B cell (primary cell): Measurements from ENCODE around the gene CTNNBL1. TPM values are rescaled to one million over a fixed set of nuclear protein-coding genes. Genes with fewer than 3 reads are reported as not detected.

Experiments
- ATAC-seq: fragments of 200-7000 bp; cut with Tn5 transposase; one replicate; pipeline ENCODE4 v1.10.0; 2021; ENCODE audit warnings: low read depth, mild to moderate bottlenecking, moderate number of reproducible peaks, moderate library complexity
- CTCF ChIA-PET: fragments of 350-600 bp; sonication (Branson Sonifier 250); formaldehyde crosslinking; loops from one replicate; lab custom pipeline; 2021; ENCODE audit warnings: antibody characterized with exemption, inconsistent platforms; lab: Charles Lee
- POLR2A ChIA-PET: fragments of 350-600 bp; sonication (Branson Sonifier 250); formaldehyde crosslinking; loops from one replicate; lab custom pipeline; 2021; ENCODE audit warnings: antibody characterized with exemption; lab: Charles Lee
- DNase-seq: peaks from one replicate; pipeline ENCODE4 v3.0.0; 2013
- H2AFZ ChIP-seq: 2 replicates; pipeline ENCODE4 v1.6.1; 2012; ENCODE audit warnings: mild to moderate bottlenecking, low read depth, low read length; ENCODE audit not compliant: insufficient read depth, poor library complexity, severe bottlenecking
- H3K27ac ChIP-seq, 2 donors: 1 replicate in 1 of 2; 2 replicates in 1 of 2; pipeline ENCODE4 v1.5.1; 2012 to 2013; ENCODE audit warnings: low read length in 2 of 2, mild to moderate bottlenecking in 2 of 2, moderate library complexity in 1 of 2
- H3K27me3 ChIP-seq, 4 experiments: fragments of 200-600 bp in 1 of 4; sonication (generic) in 1 of 4; replicated peaks in 1 of 4; 1 replicate in 2 of 4; 2 replicates in 2 of 4; pipeline versions ENCODE4 v1.6.1 to v1.7.0; 2013 to 2016; ENCODE audit warnings: low read length in 3 of 4, mild to moderate bottlenecking in 2 of 4, mixed read lengths in 1 of 4, moderate library complexity in 1 of 4; ENCODE audit not compliant: insufficient read depth in 4 of 4, control insufficient read depth in 3 of 4; ENCODE audit errors: control extremely low read depth in 1 of 4
- H3K36me3 ChIP-seq, 2 experiments: replicated peaks in 1 of 2; 1 replicate in 1 of 2; 2 replicates in 1 of 2; pipeline versions ENCODE4 v1.6.1 to v1.7.1; 2013; ENCODE audit warnings: low read length in 1 of 2; ENCODE audit not compliant: insufficient read depth in 2 of 2, control insufficient read depth in 1 of 2; ENCODE audit errors: control extremely low read depth in 1 of 2, extremely low read depth in 1 of 2
- H3K4me1 ChIP-seq, 2 donors: fragments of 200-600 bp in 1 of 2; sonication (generic) in 1 of 2; 1 replicate in 1 of 2; 2 replicates in 1 of 2; pipeline versions ENCODE4 v1.5.1 to v1.6.1; 2013 to 2017; ENCODE audit warnings: low read length in 2 of 2; ENCODE audit not compliant: control insufficient read depth in 2 of 2, insufficient read depth in 2 of 2
- H3K4me2 ChIP-seq: replicated peaks from 2 replicates; pipeline ENCODE3; 2012; ENCODE audit warnings: mild to moderate bottlenecking, low read depth, low read length; ENCODE audit not compliant: poor library complexity, severe bottlenecking
- H3K4me3 ChIP-seq, 5 experiments: fragments of 200-600 bp in 1 of 5; sonication (generic) in 1 of 5; 1 replicate in 3 of 5; 2 replicates in 2 of 5; pipeline versions ENCODE4 v1.5.1 to v1.7.0; 2011 to 2016; ENCODE audit warnings: low read length in 4 of 5, mild to moderate bottlenecking in 4 of 5, low read depth in 2 of 5, control low read depth in 1 of 5, moderate library complexity in 1 of 5; ENCODE audit not compliant: insufficient read depth in 1 of 5; ENCODE audit errors: control extremely low read depth in 1 of 5, extremely low read depth in 1 of 5
- H3K79me2 ChIP-seq: fragments of 200-600 bp; sonication (generic); one replicate; pipeline ENCODE4 v1.6.0; 2016; ENCODE audit warnings: low read length; ENCODE audit not compliant: control insufficient read depth, insufficient read depth
- H3K9ac ChIP-seq: fragments of 200-600 bp; sonication (generic); 2 replicates; pipeline ENCODE4 v1.6.1; 2017; ENCODE audit warnings: mild to moderate bottlenecking, low read length, moderate library complexity
- H3K9me3 ChIP-seq, 3 donors: one replicate each; pipeline versions ENCODE4 v1.6.1 to v1.7.1; 2013; ENCODE audit warnings: low read length in 2 of 3; ENCODE audit not compliant: control insufficient read depth in 2 of 3, insufficient read depth in 1 of 3; ENCODE audit errors: control extremely low read depth in 1 of 3
- H4K20me1 ChIP-seq: 2 replicates; pipeline ENCODE4 v1.6.0; 2012; ENCODE audit warnings: mild to moderate bottlenecking, low read length; ENCODE audit not compliant: insufficient read depth, control insufficient read depth, poor library complexity, severe bottlenecking
- H3K27ac Mint-ChIP-seq: one replicate; pipeline ENCODE4 v1.8.0; 2021; ENCODE audit warnings: mixed read lengths
- H3K27me3 Mint-ChIP-seq: one replicate; pipeline ENCODE4 v1.8.0; 2021; ENCODE audit warnings: mixed read lengths
- H3K4me1 Mint-ChIP-seq: one replicate; pipeline ENCODE4 v1.8.0; 2021; ENCODE audit warnings: mixed read lengths
- H3K4me3 Mint-ChIP-seq: one replicate; pipeline ENCODE4 v1.8.0; 2021; ENCODE audit warnings: mixed read lengths
- H3K9me3 Mint-ChIP-seq: one replicate; pipeline ENCODE4 v1.8.0; 2022; ENCODE audit warnings: mixed read lengths; ENCODE audit not compliant: insufficient read depth
- EZH2 ChIP-seq: IDR thresholded peaks from 2 replicates; pipeline ENCODE4 v1.6.1; 2012; ENCODE audit warnings: borderline replicate concordance, low read depth, mild to moderate bottlenecking, moderate library complexity, low read length; ENCODE audit not compliant: insufficient read depth, poor library complexity, severe bottlenecking
- WGBS: methylation state at CpG from one replicate; pipeline ENCODE4 v1.1.5; 2013; ENCODE audit warnings: missing lambda C conversion rate; ENCODE audit not compliant: insufficient coverage; 5-methylcytosine and 5-hydroxymethylcytosine counted together
- intact Hi-C: fragments of 100-400 bp; cut with micrococcal nuclease; formaldehyde crosslinking; loops from one replicate; pipeline ENCODE4 v1.10.0; 2022
- polyA plus RNA-seq: library from polyadenylated mRNA; depleted of rRNA; stranded (reverse); fragments of >200 nt; gene quantifications from 2 replicates; pipeline ENCODE4 v1.2.3, GENCODE V29; 2012
- total RNA-seq, 2 donors: library from RNA; stranded (reverse); fragments of 120-200 nt in 1 of 2; gene quantifications; 1 replicate in 1 of 2; 2 replicates in 1 of 2; pipeline versions ENCODE4 v1.2.3 to v1.2.4, GENCODE V29; 2013 to 2022
- TF ChIP-seq, protein P1 (sequence below): fragments of 200-600 bp; IDR thresholded peaks from one replicate; pipeline ENCODE4 v1.8.0; 2022; ENCODE audit warnings: antibody characterized with exemption, mild to moderate bottlenecking

CTNNBL1 gene
- total and polyA plus RNA-seq, 2 donors (not counting 1 experiment from before 2014, with no cell fraction given), result 25.3 to 64.7 TPM

DNA sequence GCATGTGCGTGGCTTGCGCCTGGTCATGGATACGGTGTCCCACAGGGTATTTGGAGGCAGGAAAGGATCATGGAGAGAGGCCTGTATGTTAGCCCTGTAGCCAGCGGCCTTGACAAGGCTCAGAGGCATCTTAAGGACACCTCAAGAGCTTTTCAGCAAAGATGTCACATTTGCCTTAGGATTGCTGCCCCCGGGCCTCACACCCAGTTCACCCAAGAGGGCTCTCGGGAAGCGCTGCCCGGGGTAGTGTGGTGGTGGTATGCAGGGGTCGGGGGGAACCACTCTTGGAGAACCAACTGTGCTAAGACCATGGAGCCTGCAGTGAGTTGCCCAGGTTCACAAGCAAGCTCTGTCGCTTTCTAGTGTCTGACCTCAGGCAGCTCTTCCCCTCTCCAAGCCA, 172.2 kb downstream of the CTNNBL1 start:
- H4K20me1 ChIP-seq, result no peaks in the 10 kb centered on the region
- DNase-seq (no peak), ATAC-seq (no peak)
- H3K27me3 Mint-ChIP-seq, result no peaks in the 10 kb centered on the region
- no peak overlapping the region for H3K27ac ChIP-seq
- ChIA-PET POLR2A (no interaction called here), CTCF (no interaction called here)
- no peak overlapping the region for H3K4me3 Mint-ChIP-seq
- H2AFZ ChIP-seq, result no peak overlapping the region
- no peak overlapping the region for H3K9ac ChIP-seq
- intact Hi-C loops, result no loop called here
- WGBS, result 97% methylated on average over 8 of the region's 10 CpGs
- H3K4me1 Mint-ChIP-seq, result no peaks in the 10 kb centered on the region
- no peak overlapping the region for H3K27ac Mint-ChIP-seq
- no peaks in the 10 kb centered on the region for H3K27me3 ChIP-seq
- no peak overlapping the region for H3K4me2 ChIP-seq
- no peaks in the 10 kb centered on the region for H3K4me1 ChIP-seq
- peaks cover 3 to 67% of the 10 kb centered on the region in 2 experiments for H3K36me3 ChIP-seq
- H3K9me3 Mint-ChIP-seq, result no peaks in the 10 kb centered on the region
- TF ChIP-seq, protein P1, sequence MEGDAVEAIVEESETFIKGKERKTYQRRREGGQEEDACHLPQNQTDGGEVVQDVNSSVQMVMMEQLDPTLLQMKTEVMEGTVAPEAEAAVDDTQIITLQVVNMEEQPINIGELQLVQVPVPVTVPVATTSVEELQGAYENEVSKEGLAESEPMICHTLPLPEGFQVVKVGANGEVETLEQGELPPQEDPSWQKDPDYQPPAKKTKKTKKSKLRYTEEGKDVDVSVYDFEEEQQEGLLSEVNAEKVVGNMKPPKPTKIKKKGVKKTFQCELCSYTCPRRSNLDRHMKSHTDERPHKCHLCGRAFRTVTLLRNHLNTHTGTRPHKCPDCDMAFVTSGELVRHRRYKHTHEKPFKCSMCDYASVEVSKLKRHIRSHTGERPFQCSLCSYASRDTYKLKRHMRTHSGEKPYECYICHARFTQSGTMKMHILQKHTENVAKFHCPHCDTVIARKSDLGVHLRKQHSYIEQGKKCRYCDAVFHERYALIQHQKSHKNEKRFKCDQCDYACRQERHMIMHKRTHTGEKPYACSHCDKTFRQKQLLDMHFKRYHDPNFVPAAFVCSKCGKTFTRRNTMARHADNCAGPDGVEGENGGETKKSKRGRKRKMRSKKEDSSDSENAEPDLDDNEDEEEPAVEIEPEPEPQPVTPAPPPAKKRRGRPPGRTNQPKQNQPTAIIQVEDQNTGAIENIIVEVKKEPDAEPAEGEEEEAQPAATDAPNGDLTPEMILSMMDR, result no peak
- no peak for TF ChIP-seq EZH2
- H3K4me3 ChIP-seq, result no peak overlapping the region
- H3K79me2 ChIP-seq, result no peaks in the 10 kb centered on the region
- no peaks in the 10 kb centered on the region for H3K9me3 ChIP-seq

GRCh38 chr20:37867289-37868195, 173.7 kb downstream of the CTNNBL1 start:
- DNase-seq, result no peak
- 100% methylated on average over 7 of the region's 15 CpGs for WGBS
- peaks cover 3 to 69% of the 10 kb centered on the region in 2 experiments for H3K36me3 ChIP-seq
- no peak overlapping the region for H3K9ac ChIP-seq
- Mint-ChIP-seq H3K4me1 (no peaks in the 10 kb centered on the region), H3K27ac (no peak overlapping the region), H3K27me3 (no peaks in the 10 kb centered on the region), H3K9me3 (no peaks in the 10 kb centered on the region), H3K4me3 (no peak overlapping the region)
- H3K79me2 ChIP-seq, result no peaks in the 10 kb centered on the region
- POLR2A ChIA-PET, result no interaction called here
- CTCF ChIA-PET, result no interaction called here
- H3K4me1 ChIP-seq, result no peaks in the 10 kb centered on the region
- no peak overlapping the region for H3K27ac ChIP-seq
- H3K27me3 ChIP-seq, result no peaks in the 10 kb centered on the region
- no peak overlapping the region for H3K4me3 ChIP-seq
- no peaks in the 10 kb centered on the region for H4K20me1 ChIP-seq
- TF ChIP-seq EZH2, result no peak
- TF ChIP-seq, protein P1, result no peak
- H2AFZ ChIP-seq, result no peak overlapping the region
- no peaks in the 10 kb centered on the region for H3K9me3 ChIP-seq
- intact Hi-C loops, result no loop called here
- no peak overlapping the region for H3K4me2 ChIP-seq
- no peak for ATAC-seq
